ENCODE measurements around the gene AKAP13.
A peak's percentile ranks its signal among the peaks of the same experiment; 100 is the strongest.
"Not testable (repeated sequence)": the region's sequence is repeated elsewhere in the genome, so short reads cannot be mapped to it uniquely, and the experiment has no call there.

The AKAP13 gene

GRCh38 chr15:85487796-85488195 is 107.4 kb downstream of the AKAP13 start:
- not testable (repeated sequence) for H3K9me3 Mint-ChIP-seq; DNase-seq (ENCODE audit: low spot score in 2 of 2); ATAC-seq (replicated peaks; ENCODE audit: extremely low read depth, poor library complexity, severe bottlenecking); H3K4me3 Mint-ChIP-seq; H3K27ac Mint-ChIP-seq (ENCODE audit: low read depth); H3K36me3 Mint-ChIP-seq (ENCODE audit: insufficient read depth); H3K27me3 Mint-ChIP-seq
- peaks cover 33% of the 10 kb centered on the region for H3K4me1 Mint-ChIP-seq

- no peaks in the 10 kb centered on the region for H3K27me3 Mint-ChIP-seq
- ATAC-seq (replicated peaks; ENCODE audit: extremely low read depth, poor library complexity, severe bottlenecking), result no peak
- no peaks in the 10 kb centered on the region for H3K9me3 Mint-ChIP-seq
- H3K36me3 Mint-ChIP-seq (ENCODE audit: insufficient read depth), result peaks cover 4% of the 10 kb centered on the region
- no peak for DNase-seq (ENCODE audit: low spot score in 2 of 2)
- H3K4me3 Mint-ChIP-seq, result no peak overlapping the region
- H3K27ac Mint-ChIP-seq (ENCODE audit: low read depth), result peak overlapping the region; percentile 41
- peaks cover 40% of the 10 kb centered on the region for H3K4me1 Mint-ChIP-seq
Observed at GRCh38 chr15:85488997-85489396, 108.6 kb downstream of the AKAP13 start.

GRCh38 chr15:85489773-85490493 is 109.5 kb downstream of the AKAP13 start:
- H3K4me3 Mint-ChIP-seq, result no peak overlapping the region
- H3K9me3 Mint-ChIP-seq, result no peaks in the 10 kb centered on the region
- ATAC-seq (replicated peaks; ENCODE audit: extremely low read depth, poor library complexity, severe bottlenecking) (no peak), DNase-seq (ENCODE audit: low spot score in 2 of 2) (no peak)
- H3K4me1 Mint-ChIP-seq, result peaks cover 49% of the 10 kb centered on the region
- H3K27me3 Mint-ChIP-seq, result no peaks in the 10 kb centered on the region
- H3K27ac Mint-ChIP-seq (ENCODE audit: low read depth), result peak overlapping the region; percentile 49
- H3K36me3 Mint-ChIP-seq (ENCODE audit: insufficient read depth), result peaks cover 6% of the 10 kb centered on the region

DNA sequence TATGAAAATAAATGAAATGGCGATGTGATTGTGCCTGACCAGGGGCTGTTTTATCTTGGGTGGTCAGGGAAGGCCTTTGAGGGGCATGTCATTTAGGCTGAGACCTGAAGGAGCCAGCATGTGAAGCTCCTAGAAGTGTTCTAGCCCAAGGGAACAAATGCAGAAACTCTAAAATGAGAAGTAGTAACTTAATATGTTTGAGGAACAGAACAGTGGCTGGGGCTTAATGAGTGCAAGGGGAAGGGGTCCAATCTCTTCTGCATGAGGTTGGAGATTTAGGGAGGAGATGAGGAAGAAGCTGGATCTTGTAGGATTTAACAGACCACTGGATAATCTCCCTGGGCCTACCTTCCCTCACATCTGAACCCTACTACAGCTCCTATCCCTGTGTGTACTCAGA is 110.5 kb downstream of the AKAP13 start:
- ATAC-seq (replicated peaks; ENCODE audit: extremely low read depth, poor library complexity, severe bottlenecking), result no peak
- Mint-ChIP-seq H3K27me3 (no peaks in the 10 kb centered on the region), H3K27ac (ENCODE audit: low read depth) (peak overlapping the region; percentile 49)

DNA sequence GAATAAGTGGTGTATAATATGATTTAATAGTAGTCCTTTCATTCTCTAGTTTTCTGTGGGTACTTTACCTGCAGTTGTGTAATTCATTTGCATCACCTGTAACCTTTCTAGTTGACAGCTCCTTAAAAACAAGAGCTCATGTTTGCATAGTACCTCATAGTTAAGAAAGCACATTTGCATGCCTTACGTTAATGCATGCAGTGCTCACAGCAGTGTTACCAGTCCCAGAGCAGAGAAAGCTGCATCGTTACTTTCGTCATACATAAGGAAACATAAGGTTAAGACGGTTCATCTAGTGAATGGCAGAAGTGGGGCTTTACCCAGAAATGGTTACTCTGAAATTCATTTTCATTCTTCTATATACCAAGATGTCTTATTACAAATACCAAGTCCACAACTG is 111.3 kb downstream of the AKAP13 start:
- no peak for DNase-seq (ENCODE audit: low spot score in 2 of 2)
- ATAC-seq (replicated peaks; ENCODE audit: extremely low read depth, poor library complexity, severe bottlenecking), result no peak
- Mint-ChIP-seq H3K9me3 (no peaks in the 10 kb centered on the region), H3K4me1 (peaks cover 50% of the 10 kb centered on the region), H3K4me3 (no peak overlapping the region), H3K27ac (ENCODE audit: low read depth) (no peak overlapping the region), H3K27me3 (no peaks in the 10 kb centered on the region), H3K36me3 (ENCODE audit: insufficient read depth) (peaks cover 6% of the 10 kb centered on the region)

More for the DNA sequence above, 110.5 kb downstream of the AKAP13 start:
- H3K4me1 Mint-ChIP-seq, result peaks cover 50% of the 10 kb centered on the region
- no peaks in the 10 kb centered on the region for H3K9me3 Mint-ChIP-seq
- no peak for DNase-seq (ENCODE audit: low spot score in 2 of 2)
- H3K4me3 Mint-ChIP-seq, result no peak overlapping the region
- peaks cover 6% of the 10 kb centered on the region for H3K36me3 Mint-ChIP-seq (ENCODE audit: insufficient read depth)

DNA sequence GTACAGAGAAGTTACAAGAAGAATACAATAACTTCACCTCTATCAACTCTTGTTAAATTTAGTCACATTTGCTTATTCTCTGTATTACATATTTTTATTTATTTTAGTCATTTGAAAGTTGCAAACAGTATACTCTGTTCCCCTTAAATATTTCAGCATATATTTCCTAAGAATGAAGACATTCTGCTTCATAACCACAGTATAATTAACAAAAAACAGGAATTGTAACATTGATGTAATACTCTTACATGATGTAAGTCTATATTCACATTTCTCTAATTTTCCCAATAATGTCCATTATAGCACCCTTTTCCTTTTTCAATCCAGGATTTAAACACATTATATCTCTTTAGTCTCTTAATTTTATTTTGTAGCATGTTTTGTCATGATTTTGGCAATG is 112.0 kb downstream of the AKAP13 start:
- peaks cover 6% of the 10 kb centered on the region for H3K36me3 Mint-ChIP-seq (ENCODE audit: insufficient read depth)
- peaks cover 56% of the 10 kb centered on the region for H3K4me1 Mint-ChIP-seq
- ATAC-seq (replicated peaks; ENCODE audit: extremely low read depth, poor library complexity, severe bottlenecking), result no peak
- no peaks in the 10 kb centered on the region for H3K27me3 Mint-ChIP-seq
- H3K9me3 Mint-ChIP-seq, result no peaks in the 10 kb centered on the region
- H3K27ac Mint-ChIP-seq (ENCODE audit: low read depth), result no peak overlapping the region
- no peak overlapping the region for H3K4me3 Mint-ChIP-seq
- no peak for DNase-seq (ENCODE audit: low spot score in 2 of 2)

DNA sequence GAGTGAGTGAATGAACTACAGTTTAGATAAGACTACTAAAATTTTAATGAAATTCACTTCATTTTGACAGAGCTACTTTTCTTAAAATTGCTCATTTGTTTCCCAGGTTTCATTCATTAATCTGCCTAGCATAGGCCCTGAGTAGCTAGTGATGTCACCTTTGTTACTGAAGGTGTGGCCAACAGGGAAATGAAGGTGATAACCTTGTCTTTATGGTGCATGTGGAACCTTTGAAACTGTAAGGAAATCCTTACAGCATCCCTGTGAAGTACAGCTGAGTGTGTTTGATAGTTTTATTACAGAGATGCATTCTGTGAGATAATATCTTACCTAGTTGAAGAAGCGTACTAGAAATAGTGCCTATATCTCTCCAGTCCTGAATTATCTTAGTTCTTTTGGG is 112.9 kb downstream of the AKAP13 start:
- no peaks in the 10 kb centered on the region for H3K27me3 Mint-ChIP-seq
- no peak overlapping the region for H3K27ac Mint-ChIP-seq (ENCODE audit: low read depth)
- peaks cover 60% of the 10 kb centered on the region for H3K4me1 Mint-ChIP-seq
- no peak overlapping the region for H3K4me3 Mint-ChIP-seq
- ATAC-seq (replicated peaks; ENCODE audit: extremely low read depth, poor library complexity, severe bottlenecking), result no peak
- no peak for DNase-seq (ENCODE audit: low spot score in 2 of 2)
- peaks cover 2% of the 10 kb centered on the region for H3K36me3 Mint-ChIP-seq (ENCODE audit: insufficient read depth)
- H3K9me3 Mint-ChIP-seq, result no peaks in the 10 kb centered on the region

GRCh38 chr15:85494048-85494777 is 113.8 kb downstream of the AKAP13 start:
- peak; percentile 74 for ATAC-seq (replicated peaks; ENCODE audit: extremely low read depth, poor library complexity, severe bottlenecking)
- peak overlapping the region; percentile 67 for H3K27ac Mint-ChIP-seq (ENCODE audit: low read depth)
- H3K4me3 Mint-ChIP-seq, result no peak overlapping the region
- H3K36me3 Mint-ChIP-seq (ENCODE audit: insufficient read depth), result peaks cover 2% of the 10 kb centered on the region
- H3K27me3 Mint-ChIP-seq, result no peaks in the 10 kb centered on the region
- H3K9me3 Mint-ChIP-seq, result no peaks in the 10 kb centered on the region
- no peak for DNase-seq (ENCODE audit: low spot score in 2 of 2)
- peaks cover 59% of the 10 kb centered on the region for H3K4me1 Mint-ChIP-seq

GRCh38 chr15:85495096-85495495 is 114.7 kb downstream of the AKAP13 start:
- no peaks in the 10 kb centered on the region for H3K9me3 Mint-ChIP-seq
- no peak for DNase-seq (ENCODE audit: low spot score in 2 of 2)
- H3K4me3 Mint-ChIP-seq, result no peak overlapping the region
- no peak for ATAC-seq (replicated peaks; ENCODE audit: extremely low read depth, poor library complexity, severe bottlenecking)
- H3K27me3 Mint-ChIP-seq, result no peaks in the 10 kb centered on the region
- H3K4me1 Mint-ChIP-seq, result peaks cover 60% of the 10 kb centered on the region
- peaks cover 2% of the 10 kb centered on the region for H3K36me3 Mint-ChIP-seq (ENCODE audit: insufficient read depth)
- H3K27ac Mint-ChIP-seq (ENCODE audit: low read depth), result no peak overlapping the region

DNA sequence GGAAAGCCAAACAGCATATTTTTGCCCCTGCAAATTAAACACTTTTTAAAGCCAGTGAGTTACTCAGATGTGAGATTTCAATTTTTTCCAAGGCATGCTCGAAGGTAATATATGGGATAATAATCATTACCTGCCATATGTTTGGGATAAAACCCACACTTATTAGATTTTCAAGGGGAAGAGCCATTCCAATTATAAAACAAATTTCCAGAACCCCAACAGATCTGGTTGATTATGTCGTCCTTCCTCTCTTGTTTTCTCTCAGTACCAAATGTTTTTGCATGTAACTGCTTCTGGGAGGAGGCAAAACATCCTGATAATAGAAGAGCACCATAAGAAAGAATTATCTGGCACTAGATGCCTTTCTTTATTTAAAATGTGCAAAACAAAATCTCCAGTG is 115.1 kb downstream of the AKAP13 start:
- H3K9me3 Mint-ChIP-seq, result no peaks in the 10 kb centered on the region
- H3K36me3 Mint-ChIP-seq (ENCODE audit: insufficient read depth), result peaks cover 2% of the 10 kb centered on the region
- DNase-seq (ENCODE audit: low spot score in 2 of 2) (no peak), ATAC-seq (replicated peaks; ENCODE audit: extremely low read depth, poor library complexity, severe bottlenecking) (no peak)
- H3K27ac Mint-ChIP-seq (ENCODE audit: low read depth), result no peak overlapping the region
- no peaks in the 10 kb centered on the region for H3K27me3 Mint-ChIP-seq
- no peak overlapping the region for H3K4me3 Mint-ChIP-seq
- peaks cover 60% of the 10 kb centered on the region for H3K4me1 Mint-ChIP-seq

GRCh38 chr15:85496151-85496550 is 115.7 kb downstream of the AKAP13 start:
- DNase-seq (ENCODE audit: low spot score in 2 of 2) (no peak), ATAC-seq (replicated peaks; ENCODE audit: extremely low read depth, poor library complexity, severe bottlenecking) (no peak)
- peaks cover 60% of the 10 kb centered on the region for H3K4me1 Mint-ChIP-seq
- H3K27me3 Mint-ChIP-seq, result no peaks in the 10 kb centered on the region
- H3K4me3 Mint-ChIP-seq, result no peak overlapping the region
- H3K27ac Mint-ChIP-seq (ENCODE audit: low read depth), result no peak overlapping the region
- H3K9me3 Mint-ChIP-seq, result no peaks in the 10 kb centered on the region
- H3K36me3 Mint-ChIP-seq (ENCODE audit: insufficient read depth), result peaks cover 2% of the 10 kb centered on the region

DNA sequence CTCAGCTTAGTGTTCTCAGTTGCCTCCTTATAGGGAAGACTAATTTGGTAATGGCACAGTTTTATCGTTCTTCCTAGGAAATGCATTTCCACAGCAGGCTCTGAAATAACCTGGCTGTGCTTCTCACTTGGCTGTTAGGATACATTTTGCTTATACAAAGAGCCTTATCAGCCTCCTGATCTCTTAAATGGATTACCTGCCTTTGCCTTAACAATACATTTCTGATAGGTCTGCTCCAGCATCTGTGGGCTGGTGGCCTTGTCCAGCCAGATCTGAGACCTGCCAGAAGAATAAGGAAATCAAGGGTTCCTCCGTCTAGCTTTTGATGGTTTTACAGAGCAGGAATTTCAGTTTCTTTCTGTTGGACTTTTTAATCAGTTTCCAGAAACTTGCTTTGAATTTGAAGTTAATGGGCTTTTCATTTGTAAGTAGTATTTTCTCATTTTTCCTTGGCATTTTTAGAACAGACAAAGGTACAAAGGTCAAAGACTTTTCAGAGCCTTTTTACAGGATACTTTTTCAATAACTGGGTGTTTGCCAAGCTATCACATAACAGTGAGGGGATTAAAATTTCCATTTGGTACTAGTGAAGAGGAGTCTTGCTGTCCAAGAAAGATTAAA is 116.3 kb downstream of the AKAP13 start:
- Mint-ChIP-seq H3K9me3 (no peaks in the 10 kb centered on the region), H3K4me1 (peaks cover 63% of the 10 kb centered on the region), H3K4me3 (no peak overlapping the region), H3K36me3 (ENCODE audit: insufficient read depth) (peaks cover 2% of the 10 kb centered on the region), H3K27me3 (no peaks in the 10 kb centered on the region), H3K27ac (ENCODE audit: low read depth) (peak overlapping the region; percentile 5)
- ATAC-seq (replicated peaks; ENCODE audit: extremely low read depth, poor library complexity, severe bottlenecking) (no peak), DNase-seq (ENCODE audit: low spot score in 2 of 2) (no peak)

DNA sequence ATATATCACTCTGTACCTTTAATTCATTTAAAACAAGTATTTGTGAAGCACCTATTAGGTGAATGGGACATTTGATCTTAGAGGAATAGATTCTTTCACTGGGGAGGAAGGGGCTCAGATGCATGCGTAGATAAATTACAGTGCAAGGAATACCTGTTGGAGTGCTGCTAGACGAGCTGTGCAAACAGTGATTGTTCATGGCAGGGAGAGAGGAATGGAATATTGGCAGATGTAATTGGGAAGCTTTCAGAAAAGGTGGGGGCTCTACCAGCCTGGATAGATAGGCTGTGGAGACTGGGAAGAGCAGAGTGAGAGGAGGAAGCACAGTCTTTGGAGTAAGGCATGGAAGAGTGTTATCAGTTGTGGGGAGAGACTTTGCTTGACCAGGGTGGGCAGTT is 116.8 kb downstream of the AKAP13 start:
- no peak overlapping the region for H3K4me3 Mint-ChIP-seq
- peak overlapping the region; percentile 5 for H3K27ac Mint-ChIP-seq (ENCODE audit: low read depth)
- H3K4me1 Mint-ChIP-seq, result peaks cover 66% of the 10 kb centered on the region
- H3K36me3 Mint-ChIP-seq (ENCODE audit: insufficient read depth), result peaks cover 2% of the 10 kb centered on the region
- DNase-seq (ENCODE audit: low spot score in 2 of 2), result no peak
- no peak for ATAC-seq (replicated peaks; ENCODE audit: extremely low read depth, poor library complexity, severe bottlenecking)
- no peaks in the 10 kb centered on the region for H3K27me3 Mint-ChIP-seq
- H3K9me3 Mint-ChIP-seq, result no peaks in the 10 kb centered on the region
